ENCODE data around the gene TCEA2.
"Not testable (repeated sequence)": the region's sequence is repeated elsewhere in the genome, so short reads cannot be mapped to it uniquely, and the experiment has no call there.

Gene TCEA2

DNA sequence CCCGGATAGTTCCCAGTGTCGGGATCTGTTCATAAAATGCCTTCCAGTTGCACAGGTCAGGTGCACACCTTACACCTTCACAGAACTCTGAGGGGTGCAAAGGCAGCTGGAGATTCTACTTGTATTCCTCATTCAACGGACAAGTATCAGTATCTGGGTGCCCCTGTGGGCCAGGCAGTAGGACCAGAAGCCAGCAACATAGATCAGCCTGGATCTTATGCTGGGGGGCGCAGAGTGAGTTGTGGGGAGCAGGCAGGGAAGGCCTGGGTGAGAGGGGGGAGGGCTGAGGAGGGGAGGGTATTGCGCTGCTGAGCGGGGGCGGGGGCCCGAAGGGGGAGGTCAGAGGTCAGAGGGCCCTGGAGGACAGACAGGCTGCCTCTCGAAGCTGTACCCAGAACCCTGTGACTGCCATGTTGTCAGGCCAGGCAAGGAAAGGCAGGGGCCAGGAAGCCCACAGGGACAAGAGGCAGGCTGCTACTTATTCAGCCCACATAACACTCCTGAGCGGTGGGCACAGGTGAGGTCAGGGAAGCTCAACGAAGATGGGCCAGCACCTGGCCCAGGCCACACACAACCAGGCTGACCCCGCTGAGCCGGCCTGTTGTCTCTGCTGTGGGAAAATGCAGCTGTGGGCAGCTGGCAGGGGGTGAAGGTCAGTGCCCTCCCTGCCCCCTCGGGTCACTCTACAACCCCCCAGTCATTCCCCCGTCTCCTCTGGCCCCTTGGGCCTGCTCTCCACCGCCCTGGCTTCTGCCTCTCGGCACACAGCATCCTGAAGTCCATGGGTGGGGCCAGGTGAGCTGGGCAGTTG, 18.0 kb downstream of the TCEA2 start:
- DNase-seq: no peak

DNA sequence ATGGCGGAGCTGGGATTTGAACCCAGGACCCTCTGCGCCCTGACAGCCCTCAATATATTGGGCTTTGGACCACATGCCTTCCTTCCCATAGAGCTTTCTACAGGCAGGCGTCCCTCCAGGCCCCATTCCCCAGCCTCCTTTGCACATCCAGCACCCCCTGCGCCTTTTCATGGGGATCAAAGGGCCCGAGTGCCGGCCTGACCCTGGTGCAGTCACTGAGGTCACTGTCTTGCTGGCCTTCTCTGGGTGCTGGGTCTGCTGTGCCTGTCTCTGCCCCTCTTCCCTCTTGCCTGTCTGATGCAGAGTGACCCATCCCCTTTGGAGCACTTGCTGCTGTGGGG, 18.6 kb downstream of the TCEA2 start:
- DNase-seq: no peak

DNA sequence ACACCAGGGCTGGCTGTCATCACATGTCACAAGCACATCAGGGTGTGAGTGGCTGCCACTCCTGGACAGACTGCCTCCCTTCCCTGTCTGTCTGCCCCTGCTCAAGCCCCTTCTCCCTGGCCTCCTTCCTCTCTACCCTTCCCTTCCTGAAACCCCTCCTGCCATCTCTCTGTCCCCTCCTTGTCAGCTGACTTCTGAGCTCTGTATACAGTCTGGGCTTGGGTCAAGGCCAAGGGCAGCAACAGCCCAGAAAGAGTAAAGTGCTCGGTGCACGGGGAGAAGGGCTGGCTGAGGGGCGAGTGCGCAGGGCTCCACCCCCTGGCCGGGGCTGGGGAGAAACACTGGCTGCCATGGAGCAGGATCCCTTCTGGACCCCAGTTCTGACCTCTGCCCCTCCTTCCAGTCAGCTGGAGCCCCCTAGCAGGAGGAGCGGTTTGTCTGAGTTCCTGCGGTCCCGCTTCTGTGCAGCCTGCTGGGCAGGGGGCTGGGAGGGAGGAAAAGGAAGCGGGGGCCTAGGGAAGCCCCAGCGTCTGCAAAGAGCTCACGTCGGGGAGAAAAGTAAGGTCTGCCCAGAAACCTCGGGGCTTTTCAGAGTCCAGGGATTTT, 19.2 kb downstream of the TCEA2 start:
- DNase-seq: no peak

DNA sequence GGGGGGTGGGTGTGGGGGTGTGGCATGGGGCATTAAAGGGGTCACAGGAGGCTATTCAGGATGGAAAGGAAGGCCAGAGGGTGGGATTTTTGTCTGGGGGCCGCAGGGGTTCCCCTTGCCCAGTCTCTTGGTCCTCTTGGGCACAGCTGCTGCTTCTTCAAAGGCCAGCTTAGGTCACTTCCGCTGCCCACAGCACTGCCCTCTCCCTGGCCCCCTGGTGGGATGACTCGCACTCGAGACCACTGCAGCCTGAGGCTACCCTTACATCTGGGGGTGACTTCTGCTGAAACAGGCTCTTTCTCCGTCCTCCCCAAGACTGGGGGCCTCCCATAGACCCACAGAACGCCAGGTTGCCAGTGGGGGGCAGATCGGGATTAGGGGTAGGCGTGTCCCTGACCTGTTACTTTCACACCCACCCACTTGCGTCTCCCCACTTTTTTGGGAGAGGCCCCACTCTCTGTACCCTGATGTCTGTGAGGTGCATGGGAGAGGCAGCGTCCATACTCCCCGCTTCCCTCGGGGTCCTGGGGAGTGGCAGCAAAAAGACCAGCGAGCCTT, 19.9 kb downstream of the TCEA2 start:
- DNase-seq: no peak

DNA sequence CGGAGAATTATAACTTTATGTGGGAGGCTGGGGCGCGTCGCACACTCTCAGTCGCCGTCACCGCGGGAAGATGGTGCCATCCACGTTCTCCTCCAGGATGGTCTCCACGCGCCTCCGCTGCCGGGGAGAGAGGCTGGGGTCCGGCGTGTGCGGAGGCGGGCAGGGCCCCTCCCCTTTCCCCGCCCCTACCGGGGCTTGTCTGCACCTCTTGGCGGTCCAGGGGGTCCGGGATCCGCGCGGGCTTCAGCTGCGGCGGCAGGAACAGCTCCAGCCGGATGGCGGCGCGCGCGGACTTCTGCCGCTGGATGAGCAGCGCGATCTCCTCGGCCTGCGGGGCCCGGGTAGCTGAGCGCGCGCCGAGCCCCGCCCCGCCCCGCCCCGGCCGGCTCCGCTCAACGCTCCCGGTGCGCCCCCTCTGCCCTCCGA, 20.4 kb downstream of the TCEA2 start:
- peak; percentile 54 for DNase-seq

DNA sequence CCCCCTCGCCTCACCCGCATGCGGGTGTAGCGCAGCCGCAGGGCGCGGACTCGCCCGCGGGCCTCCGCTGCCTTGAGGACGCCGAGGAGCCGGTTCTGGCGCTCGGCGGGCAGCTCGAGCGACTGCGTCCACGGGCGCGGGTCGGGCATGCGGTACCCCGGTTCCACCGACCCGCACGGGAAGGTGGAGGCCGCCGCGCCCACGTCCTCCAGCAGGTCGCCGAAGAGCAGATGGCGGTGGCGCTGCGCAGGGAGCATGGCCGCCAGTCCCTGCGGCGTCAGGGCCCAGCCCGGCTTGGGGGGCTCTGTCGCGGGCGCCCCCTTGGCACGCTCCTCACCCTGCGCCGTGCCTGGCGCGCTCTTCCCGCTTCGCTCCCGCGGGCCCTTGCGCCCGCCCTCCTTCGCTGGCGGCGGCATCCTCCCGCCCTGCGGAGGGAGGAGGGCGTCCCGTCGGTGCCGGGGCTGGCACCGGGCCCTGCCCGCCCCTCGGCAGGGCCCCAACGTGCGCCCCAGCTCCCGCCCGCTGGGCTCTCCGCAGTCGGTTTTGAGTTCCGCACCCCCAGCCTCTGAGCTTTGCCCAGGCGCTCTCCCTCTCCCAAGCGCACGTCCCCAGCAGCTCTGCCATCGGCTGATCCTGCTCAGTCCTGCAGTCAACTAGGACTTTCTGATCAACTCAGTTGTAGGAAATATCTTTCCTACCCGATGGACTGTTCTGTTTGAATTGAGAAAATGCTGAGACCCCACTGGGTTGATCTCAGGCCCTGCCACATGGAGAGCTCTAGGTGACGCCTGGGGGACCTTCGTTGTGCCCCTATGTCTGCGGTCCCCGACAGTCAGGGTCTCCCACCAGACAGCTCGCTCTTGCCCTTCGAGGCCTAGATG, 21.0 kb downstream of the TCEA2 start, which contains the start of gene LKAAEAR1:
Gene LKAAEAR1 (minus strand): TSS at position 595 of the 881 bp plus-strand sequence. CDS start 179 bp downstream, at position 416.
- DNase-seq: no peak

DNA sequence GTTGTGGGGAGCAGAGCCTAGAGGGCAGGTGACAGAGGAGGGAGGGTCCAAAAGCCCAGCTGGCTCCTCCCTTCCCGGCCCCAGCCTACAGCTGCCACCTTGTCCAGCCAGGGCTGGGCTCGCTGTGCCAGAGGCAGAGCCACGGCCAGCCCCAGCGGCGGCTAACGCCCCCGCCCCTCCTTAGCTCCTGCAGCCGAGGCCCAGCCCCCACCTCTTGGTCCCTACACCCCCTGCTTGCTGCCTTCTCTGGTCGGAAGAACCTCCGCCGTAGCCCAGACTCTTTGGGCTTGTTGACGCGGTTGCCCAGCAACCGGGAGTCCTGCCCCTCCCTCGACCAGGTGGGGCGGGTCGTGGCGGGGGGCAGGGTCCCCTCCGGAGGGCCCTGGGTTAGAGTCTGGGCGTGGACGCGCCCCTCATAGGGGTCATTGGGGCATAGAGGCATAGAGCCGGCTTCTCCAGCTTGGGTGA, 21.7 kb downstream of the TCEA2 start:
- no peak for DNase-seq

DNA sequence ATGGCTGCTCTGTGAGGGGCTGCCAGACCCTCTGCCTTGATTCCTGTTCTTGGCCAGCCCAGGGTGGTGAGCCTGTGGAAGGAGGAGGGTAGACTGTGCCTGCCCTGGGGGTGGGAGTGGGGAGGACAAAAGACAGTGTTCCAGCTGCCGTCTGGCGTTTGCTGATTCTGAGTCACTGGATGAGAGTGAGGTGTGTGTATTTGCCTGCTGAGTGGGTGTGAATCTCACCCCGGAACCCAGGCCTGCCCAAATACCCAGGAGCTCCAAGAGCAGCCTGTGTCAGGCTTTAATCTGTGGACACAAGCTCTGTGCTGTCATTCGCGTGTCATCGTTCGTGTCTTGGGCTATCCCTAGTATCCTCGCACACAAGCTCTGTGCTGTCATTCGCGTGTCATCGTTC, 23.8 kb downstream of the TCEA2 start:
- DNase-seq: no peak

DNA sequence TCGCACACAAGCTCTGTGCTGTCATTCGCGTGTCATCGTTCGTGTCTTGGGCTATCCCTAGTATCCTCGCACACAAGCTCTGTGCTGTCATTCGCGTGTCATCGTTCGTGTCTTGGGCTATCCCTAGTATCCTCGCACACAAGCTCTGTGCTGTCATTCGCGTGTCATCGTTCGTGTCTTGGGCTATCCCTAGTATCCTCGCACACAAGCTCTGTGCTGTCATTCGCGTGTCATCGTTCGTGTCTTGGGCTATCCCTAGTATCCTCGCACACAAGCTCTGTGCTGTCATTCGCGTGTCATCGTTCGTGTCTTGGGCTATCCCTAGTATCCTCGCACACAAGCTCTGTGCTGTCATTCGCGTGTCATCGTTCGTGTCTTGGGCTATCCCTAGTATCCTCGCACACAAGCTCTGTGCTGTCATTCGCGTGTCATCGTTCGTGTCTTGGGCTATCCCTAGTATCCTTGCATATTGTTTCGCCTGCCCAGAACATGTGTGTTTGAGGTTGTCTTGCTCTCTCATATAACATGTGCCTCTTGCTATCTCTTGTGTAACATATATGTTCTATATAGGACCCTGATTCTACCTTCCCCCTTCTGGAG, 24.3 kb downstream of the TCEA2 start:
- DNase-seq: not testable (repeated sequence)

DNA sequence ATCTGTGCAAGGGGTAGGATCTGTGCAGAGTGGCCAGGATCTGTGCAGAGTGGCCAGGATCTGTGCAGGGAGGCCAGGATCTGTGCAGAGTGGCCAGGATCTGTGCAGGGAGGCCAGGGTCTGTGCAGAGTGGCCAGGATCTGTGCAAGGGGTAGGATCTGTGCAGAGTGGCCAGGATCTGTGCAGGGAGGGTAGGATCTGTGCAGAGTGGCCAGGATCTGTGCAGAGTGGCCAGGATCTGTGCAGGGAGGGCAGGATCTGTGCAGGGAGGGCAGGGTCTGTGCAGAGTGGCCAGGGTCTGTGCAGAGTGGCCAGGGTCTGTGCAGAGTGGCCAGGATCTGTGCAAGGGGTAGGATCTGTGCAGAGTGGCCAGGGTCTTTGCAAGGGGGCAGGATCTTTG, 25.6 kb downstream of the TCEA2 start:
- DNase-seq: not testable (repeated sequence)

DNA sequence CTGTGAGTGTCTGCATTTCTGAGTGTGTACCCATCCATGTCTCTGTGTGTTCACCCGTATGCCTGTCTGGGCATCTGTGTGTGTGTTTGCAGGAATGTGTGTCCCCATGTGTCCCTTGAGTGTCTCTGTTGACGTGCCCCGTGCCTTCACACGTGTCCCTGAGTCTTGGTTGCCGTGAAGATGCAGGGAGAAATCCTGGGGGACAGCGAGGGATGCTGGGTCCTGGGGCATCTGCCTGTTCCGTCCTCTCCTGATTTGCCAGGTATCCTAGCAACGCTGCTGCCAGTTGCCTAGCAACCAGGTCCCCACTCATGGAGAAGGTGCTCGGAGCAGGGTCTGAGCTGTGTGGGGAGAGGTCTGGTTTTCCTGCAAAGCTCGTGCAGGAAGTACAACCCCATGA, 27.2 kb downstream of the TCEA2 start:
- DNase-seq: no peak

DNA sequence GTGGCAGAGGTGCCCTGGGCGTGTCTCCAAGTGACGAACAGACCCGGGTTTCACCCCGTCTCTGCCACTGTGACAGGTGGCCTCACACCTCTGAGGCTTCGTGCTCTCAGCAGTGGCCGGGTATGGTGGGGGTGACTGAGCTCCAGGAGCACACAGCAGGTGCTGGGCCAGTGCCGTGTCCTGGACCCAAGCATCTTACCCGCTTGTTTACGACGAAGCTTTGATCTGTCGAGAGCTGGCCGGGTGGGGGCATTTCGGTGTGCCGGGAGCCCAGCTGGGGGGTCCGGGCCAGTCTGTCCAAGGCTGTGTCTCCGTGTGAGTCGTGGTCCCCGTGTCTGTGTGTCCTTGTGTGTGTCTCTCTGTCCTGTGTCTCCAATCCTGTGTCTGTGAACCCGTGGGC, 28.3 kb downstream of the TCEA2 start:
- DNase-seq: no peak

DNA sequence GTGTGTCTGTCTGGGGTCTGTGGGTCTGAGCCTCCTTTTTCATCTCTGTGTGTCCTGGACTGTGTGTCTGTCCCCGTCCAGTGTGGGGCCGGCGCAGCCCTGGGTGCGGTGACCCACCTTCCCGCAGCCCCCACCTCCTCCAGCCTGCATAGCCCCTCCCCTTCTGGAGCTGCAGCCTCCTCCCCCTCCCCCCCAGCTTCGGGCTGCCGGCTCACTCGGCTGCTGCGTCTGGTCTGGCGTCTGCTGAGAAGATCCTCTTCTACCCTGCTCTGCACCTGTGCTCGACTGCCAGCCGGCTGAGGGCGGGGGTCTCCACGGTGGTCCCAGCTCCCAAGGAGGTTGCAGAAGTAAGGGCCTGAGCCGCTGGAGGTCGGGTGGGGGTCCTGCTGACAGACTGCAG, 28.8 kb downstream of the TCEA2 start:
- DNase-seq: no peak

DNA sequence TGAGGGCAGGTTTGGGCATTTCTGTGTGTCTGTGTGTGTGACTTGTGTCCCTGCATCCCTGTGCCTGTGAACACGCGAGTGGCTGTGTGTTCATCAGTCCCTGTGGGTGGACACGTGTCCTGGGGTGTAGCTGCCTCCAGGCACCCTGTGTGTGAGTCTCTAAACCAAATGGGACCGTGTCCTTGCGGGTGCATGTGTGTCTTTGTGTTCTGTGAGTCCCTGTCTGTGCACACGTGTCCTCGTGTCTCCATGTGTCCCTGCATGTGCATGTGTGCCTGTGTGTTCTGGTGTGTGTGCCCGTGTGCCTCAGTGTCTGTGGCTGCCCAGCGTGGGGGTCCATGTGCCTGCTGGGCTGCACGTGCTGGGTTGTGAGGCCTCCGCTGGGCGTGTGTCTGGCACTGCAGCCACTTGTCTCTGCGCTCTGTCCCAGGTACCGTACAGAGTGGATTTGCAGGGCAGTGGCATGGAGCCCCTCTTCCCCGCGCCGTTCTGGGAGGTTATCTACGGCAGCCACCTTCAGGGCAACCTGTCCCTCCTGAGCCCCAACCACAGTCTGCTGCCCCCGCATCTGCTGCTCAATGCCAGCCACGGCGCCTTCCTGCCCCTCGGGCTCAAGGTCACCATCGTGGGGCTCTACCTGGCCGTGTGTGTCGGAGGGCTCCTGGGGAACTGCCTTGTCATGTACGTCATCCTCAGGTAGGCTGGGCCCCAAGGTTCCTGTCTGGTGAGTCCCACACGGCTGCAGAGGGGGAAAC, 29.4 kb downstream of the TCEA2 start:
- DNase-seq: no peak

DNA sequence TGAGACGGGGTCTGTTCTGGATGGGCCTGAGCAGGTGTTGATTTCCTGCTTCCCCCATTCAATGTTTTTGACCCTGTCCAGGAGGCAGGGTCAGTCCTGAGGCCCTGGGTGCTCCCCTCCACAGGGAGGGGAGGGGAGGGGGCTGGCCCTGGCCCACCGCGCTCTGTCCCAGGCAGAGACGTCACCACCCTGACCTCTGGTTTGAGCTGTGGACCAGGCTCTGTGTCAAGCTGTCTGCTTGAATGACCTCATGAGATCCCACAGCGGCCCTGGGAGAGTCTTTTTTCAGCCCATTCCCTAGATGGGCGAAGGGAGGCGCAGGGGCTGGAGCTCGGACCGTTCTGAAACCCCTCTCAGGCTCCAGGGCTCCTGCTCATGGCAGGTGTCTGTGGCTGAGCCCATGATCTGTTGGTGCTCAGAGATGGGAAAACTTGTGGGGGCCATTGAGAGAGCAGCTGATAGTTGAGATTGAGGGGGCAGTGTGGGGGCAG, 30.1 kb downstream of the TCEA2 start:
- no peak for DNase-seq

DNA sequence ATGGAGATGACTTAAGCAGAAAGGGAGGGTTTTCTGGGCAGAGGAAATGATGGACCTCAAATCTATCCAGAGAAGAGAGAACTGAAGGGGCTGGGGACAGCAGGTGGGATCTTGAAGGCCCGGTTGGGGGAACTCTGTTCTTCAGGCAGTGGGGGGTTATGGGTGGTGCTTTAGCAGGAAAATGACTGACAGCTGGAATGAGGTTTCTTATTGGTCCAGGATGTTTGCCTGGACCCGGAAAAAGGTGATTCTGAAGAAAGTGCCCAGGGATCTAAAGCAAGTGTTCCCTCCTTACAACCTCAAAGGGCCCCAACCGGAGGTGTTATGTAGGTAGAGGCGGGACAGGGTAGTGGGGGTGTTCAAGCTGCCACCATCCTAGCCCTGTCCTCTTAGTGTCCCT, 32.5 kb downstream of the TCEA2 start:
- DNase-seq: no peak

DNA sequence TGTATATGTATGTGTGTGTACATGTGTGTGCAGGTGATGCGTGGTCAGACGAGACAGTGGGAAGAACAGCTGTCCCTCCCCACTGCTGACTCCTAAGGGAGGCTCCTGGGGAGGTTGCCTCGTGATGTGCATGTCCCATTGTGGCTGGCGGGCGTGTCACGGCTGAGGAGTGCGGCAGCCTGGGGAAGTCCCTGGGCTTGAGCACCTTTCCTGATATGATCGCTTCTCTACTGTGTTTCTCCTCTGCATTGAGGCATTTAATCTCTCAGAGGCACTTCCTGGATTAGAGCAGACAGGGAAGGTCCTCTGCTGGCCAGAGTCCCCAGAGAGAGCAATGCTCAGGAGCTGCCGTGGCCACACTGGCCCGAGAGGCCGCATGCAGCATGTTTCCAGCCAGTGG, 32.9 kb downstream of the TCEA2 start:
- no peak for DNase-seq

DNA sequence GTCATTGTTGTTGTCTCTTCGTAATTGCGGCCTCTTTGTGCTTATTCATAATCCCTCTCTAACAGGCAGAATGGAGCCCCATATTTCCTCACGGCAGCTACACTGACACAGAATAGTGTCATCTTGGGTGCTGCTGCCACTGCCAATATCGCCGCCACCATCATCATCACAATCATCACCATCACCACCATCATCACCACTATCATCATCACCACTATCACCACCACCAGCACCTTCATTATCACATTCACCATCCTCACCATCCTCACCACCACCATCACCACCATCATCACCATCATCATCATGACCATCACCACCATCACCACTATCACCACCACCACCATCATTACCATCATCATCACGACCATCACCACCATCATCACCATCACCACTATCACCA, 33.5 kb downstream of the TCEA2 start:
- DNase-seq: no peak

DNA sequence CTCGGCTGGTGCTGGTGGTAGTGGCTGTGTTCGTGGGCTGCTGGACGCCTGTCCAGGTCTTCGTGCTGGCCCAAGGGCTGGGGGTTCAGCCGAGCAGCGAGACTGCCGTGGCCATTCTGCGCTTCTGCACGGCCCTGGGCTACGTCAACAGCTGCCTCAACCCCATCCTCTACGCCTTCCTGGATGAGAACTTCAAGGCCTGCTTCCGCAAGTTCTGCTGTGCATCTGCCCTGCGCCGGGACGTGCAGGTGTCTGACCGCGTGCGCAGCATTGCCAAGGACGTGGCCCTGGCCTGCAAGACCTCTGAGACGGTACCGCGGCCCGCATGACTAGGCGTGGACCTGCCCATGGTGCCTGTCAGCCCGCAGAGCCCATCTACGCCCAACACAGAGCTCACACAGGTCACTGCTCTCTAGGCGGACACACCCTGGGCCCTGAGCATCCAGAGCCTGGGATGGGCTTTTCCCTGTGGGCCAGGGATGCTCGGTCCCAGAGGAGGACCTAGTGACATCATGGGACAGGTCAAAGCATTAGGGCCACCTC, 35.5 kb downstream of the TCEA2 start:
- DNase-seq: no peak

DNA sequence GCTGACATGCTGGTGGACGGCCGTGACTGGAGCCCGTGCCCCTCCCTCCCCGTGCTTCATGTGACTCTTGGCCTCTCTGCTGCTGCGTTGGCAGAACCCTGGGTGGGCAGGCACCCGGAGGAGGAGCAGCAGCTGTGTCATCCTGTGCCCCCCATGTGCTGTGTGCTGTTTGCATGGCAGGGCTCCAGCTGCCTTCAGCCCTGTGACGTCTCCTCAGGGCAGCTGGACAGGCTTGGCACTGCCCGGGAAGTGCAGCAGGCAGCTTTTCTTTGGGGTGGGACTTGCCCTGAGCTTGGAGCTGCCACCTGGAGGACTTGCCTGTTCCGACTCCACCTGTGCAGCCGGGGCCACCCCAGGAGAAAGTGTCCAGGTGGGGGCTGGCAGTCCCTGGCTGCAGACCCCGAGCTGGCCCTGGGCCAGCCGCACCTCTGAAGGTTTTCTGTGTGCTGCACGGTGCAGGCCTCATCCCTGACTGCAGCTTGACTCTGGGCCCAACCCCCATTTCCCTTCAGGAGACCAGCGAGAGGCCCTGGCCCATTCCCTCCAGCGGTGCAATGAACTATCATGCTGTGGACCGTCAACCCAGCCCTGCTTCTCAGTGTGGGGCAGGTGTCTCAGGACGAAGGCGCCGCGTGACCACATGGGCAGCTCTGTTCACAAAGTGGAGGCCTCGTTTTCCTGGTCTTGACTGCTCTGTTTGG, 36.2 kb downstream of the TCEA2 start:
- DNase-seq: peak; percentile 79
